Amygdala (tissue), 56 donors: ENCODE data around the gene TIPRL.
"Not testable (repeated sequence)": the region's sequence is repeated elsewhere in the genome, so short reads cannot be mapped to it uniquely, and the experiment has no call there.

Experiments
- DNase-seq, 56 donors: peaks; one replicate each; lab custom pipeline; 2025; lab: John Stamatoyannopoulos, UW

The TIPRL gene

DNA sequence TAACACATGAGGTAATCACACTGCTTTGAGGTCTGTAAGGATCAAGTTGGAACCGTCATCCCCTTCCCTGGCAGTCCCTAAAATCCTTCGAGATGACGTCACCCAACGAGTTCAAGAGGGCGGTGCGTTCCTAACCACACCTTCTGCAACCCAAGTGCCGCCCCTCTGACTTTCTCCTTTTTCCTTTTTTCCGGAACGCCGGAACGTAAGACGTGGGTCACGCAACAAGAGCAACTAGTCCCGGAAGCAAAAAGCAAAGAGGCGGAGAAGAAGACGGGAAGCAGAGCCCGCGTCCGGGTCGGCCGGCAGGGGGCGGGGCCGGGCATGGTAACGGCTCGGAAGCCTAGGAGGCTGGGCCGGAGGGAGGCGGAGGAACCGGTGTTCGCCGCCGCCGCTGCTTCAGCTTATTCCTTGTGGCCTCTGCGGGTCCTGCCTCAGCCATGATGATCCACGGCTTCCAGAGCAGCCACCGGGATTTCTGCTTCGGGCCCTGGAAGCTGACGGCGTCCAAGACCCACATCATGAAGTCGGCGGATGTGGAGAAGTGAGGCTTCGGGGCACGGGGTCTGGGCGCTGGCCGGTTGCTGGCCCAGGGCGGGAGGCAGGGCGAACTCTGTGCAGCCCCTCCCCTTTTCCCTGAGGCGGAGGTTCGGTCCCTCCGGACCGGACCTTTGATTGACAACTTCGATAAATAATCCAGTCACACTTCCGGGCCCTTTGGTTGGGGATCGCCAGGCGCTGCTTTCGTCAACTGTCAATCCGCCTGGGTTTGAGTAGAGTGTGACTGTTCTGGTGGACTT, at the start of gene TIPRL:
Gene TIPRL, plus strand, starts transcription at position 325 of the 800 bp plus-strand sequence. Its CDS starts 116 bp downstream, at position 441.
- DNase-seq: peak; percentile 41 to 97 (median 91)

DNA sequence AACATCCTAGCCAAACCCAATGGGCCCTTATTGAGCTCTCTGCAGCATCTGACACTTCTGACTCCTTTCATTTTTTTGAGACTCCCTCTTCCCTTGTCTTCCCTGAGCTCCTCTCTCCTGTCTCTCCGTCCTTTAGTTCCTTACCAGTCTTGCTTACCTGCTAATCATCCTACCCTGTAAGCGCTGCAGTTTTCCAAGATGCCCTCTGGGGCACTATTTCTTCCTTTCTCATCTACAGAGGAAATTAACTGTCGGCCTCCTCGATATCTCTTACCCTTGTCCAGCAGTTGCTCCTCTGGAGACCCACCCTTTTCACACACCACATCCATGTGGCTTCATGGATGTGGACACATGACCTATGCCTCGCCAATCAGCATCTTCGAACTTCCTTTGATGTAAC, 48.8 kb upstream of the TIPRL start:
- no peak for DNase-seq

DNA sequence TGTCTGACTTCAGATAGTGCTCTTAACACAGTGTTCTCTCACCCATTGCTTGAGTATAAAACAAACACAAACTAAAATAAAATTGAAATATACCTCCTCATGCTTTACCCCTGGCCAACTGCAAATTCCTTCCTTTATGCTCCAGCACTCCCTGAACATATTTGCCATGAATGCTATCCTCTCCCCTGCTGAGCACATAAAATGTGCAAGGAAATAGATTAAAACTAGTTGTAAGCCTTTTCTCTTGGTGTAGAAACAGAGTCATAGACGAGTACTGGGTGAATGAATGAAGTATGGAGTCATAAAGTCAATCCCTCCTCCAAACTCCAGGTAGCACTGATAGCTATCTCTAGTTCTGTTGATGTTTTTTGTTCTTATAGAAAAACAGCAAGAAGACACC, 44.6 kb upstream of the TIPRL start:
- no peak for DNase-seq

DNA sequence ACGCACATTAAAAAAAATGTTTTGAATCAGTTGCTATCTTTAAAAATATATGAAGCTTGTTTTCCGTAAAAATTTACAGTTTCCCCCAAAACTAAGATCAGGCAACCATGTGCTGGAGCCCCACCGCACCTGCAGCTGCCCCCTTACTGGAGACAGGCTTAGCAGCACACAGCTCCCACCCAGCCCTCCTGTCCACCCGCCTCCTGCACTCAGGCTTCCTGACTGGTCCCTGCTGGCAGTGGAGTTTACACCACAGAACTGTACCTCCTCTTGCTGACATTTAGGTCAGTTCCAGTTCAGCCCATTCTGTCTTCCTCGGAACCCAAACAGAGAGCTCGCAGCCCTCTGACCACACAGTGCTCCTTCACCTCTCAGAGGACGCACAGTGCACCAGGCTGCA, 44.1 kb upstream of the TIPRL start:
- DNase-seq: no peak

DNA sequence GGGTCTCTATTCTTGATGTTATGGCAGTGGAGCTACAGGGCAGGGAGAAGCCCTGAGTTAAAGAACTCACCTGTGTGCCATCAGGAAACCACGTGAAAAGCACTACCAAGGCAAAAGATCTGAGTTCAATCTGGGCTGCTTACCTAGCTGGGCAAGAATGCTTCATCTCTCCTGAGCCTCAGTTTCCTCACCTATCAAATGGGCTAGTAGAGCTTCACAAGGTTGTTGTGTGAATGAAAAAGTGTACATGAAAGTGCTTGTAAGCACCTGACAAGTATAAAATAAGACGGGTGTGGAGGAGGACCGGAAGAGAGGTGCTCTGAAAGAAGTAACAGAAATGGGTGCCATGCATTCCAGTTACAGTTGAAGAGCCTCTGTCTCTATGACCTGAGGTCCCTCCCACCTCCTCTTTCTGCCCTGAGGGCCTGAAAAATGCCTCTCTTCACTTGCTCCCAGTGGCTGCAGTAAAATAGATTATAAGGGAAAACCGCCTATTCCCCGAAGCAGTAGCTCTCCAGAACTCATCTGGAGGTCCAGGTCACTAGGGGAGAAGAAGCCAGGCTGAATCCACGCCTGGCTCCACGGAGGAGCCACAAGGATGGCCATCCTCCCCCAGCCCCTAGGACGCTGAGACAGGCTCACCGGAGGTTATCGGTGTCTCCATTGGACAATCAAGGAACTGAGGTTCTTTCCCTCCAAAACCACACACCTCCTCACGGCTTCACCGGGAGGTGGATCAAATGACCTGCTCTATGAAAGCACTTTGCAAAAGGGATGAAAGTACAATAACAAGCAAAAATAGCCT, 43.4 kb upstream of the TIPRL start:
- DNase-seq: no peak

DNA sequence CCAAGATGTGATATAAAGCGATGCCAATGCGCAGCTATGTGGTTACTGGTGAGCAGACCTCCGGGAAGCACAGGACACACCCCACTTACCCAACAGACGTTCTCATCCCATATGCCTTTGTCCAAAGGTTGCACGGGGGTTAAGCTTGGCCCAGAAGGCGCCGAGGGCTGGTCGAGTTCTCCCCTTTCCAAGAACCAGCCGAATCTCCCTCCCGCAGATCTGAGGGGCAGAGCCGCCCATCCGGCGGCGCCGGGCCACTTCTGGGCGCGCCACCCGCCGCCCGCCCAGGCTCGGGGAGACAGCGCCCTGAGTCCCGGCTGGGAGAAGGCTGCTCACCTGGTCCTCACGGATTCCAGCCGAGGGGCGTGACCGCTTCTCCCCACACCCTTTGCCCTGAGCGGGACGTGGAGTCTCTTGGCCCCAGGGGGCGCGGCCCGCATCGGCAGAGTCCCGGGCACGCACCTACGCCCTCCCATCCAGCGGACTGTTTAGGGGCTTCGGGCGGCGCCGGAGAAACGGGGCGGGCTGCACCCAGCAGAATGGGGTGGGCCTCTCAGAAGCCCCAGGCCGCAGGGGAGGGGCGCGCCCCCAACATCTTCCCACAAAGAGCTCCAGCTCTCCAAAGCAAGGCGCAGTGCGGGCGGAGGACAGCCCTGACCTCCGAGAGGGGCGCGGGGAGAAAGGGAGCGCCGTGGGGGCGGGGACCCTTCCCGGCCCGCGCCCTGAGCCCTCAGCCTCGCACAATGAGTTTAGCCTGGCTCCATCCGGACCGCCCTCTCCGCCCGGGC, 42.6 kb upstream of the TIPRL start:
- peak in 1 of 56 donors; percentile 9 for DNase-seq

DNA sequence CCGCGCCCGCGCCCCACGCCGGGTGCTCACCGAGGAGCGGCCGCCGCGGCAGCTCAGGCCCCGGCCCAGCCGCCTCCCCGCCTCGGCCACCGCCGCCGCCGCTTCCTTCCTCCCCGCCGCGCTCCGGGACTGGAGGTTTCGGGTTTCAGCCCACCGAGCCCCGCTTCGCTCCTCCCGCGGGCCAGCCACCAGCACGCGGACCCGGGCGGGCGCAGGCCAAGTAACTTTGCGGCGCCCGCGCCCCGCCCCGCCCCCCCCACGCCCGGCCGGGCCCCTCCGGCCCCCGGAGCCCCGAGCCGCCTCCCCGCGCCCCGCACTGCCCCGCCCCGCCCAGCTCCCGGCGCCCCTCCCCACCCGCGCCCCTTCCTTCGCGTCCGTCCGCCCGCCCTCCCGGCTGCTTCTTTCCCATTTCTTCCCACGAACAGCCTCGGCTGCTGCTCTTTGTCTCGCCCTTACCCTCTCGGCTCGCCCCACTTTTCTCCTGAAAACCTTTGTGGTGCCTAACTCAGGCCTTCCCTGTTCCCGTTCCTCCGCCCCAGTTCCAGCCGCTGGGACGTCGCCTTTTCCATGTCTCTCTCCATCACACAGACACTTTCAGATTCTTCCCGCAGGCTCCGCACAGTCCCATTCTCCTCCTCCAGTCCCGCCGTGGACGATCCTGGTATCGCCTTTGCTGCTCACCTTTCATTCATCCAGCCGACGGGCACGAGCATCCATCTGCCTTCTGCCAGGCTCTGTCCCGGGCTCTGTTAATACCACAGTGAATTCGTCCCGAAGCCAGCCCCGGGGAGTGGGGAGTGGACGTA, 41.9 kb upstream of the TIPRL start, which contains the start of gene GPR161:
Gene GPR161, minus strand, starts transcription at position 222 of the 806 bp plus-strand sequence. CDS start 32,080 bp downstream, outside the sequence.
- DNase-seq: peak in 14 of 56 donors; percentile 13 to 54 (median 22)

DNA sequence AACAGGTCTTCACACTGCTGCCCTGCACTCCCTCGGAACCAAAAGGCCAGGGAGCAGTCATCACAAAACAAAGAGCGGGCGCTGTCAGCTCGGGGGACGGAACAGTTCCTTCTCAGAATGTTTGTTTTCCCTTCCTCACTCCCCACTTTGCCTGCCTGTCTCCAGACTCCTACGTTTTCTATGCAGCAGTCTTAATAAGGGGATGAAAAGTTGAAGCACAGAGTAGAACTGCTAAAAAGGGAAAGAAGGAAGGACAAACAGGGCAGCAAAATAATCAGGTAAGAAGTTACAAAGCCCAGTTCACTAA, 41.3 kb upstream of the TIPRL start:
- DNase-seq: no peak

DNA sequence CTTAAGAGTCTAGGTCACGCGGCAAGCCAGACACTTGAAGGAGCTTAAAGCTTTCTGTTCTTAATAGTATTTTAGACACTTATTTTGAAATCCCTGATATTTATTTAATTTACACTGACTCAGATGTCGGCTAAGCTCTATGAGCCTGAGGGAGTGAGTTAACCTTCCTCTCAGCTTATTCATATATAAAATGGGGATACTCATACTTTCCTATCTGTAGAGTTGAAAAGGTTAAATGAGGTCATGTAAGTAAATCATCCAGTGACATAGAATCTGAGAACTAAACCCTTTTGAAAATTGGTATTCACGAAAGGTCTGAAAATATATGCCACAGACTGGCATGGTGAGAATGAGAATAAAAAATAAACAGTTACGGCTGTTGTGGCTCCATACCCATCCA, 40.6 kb upstream of the TIPRL start:
- DNase-seq: no peak

DNA sequence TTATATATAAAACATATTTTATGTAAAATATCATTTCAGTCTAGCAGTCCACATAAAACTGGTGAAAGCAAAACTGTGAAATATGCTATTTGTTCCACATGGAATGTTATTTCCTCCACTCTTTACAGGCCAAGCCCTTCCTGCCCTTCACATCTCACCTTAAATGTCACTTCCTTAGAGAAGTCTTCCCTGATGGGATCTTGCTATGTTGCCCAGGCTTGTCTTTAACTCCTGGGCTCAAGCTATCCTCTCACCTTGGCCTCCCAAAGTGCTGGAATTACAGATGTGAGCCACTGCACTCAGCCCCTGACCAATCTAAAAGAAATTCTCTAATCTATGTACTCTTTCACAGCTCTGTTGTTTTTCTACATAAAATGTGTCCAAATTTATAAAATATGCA, 39.7 kb upstream of the TIPRL start:
- no peak for DNase-seq

DNA sequence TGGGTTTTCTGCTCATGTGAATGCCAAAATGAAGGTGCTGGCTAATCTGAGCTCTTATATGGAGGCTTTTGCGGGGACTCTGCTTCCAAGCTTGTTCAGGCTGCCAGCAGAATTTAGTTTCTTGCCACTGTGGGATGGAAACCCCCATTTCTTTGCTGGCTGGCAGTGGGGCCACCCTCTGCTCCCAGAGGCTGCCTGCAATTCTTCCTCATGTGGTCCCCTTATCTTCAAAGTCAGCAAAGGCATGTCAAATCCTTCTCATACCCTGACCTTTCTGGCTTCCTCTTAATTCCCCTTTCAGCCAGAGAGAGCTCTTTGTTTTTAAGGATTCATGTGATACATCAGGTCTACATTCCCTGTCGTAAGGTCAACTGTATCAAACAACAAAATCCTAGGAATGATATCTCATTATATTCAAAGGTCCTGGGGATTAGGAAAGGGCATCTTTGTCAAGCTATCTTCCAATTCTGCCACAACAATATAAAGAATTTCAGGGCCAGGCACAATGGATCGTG, 36.8 kb upstream of the TIPRL start:
- DNase-seq: no peak

DNA sequence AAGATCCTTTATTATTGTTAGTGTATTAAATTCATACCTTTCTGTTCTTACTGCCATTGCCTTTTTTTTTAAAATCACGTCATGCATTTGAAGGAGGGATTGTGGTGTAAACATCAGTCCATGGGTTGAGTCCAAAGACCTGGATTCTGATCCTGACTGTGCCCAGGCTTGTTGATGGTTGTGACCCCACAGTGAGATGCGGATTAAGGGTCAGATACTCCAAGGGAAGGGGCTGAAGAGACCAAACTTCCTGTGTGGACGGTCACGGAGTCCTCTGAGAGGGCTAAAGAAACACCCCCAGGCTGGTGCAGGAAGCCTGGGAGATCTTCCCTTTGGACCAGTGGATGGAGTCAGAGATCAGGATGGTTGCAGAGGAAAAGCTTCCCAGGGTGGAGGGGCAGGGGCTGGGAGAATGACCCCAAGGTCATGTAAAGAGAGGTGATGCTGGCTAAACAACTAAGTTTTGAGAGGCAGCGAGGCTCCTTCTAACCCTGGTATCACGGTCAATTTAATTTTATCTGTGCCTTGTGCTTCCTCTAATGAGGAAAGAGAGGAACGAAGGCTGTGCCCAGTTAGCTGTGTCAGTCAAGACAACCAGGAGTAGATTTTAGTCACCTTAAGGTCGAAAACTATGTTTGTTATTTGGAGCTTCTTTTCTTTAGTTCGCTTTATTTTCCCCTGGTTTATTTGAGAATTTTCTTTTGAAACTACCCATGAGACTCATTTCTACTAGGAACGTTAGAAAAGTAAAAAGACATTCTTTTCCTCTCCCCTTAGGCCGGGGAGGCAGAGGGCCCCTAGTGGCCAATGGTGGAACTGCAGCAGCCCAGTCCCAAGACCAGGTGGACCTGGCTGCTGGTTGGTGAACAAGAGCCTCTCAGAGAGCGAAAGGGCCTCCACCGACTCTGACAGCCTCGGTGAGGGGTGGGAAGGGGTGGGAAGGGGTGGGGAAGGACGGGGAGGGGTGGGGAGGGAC, 33.3 kb upstream of the TIPRL start:
- peak in 40 of 56 donors; percentile 9 to 84 (median 42) for DNase-seq

DNA sequence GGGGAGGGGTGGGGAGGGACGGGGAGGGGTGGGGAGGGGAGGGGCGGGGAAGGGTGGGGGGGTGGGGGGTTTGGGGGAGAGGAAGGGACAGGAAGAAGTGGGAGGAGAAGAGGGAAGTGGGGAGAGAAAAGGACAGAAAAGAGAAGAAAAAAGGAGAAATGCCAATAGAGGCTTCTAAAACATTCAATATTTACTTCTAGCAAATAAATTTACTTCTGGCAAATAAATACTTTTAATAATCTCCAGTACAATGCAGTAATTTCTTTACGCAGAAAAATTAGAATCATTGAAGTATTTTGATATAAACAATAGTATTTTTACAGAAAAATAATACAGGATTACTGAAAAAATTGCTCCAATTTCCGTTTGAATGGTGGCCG, 32.6 kb upstream of the TIPRL start:
- no peak for DNase-seq

DNA sequence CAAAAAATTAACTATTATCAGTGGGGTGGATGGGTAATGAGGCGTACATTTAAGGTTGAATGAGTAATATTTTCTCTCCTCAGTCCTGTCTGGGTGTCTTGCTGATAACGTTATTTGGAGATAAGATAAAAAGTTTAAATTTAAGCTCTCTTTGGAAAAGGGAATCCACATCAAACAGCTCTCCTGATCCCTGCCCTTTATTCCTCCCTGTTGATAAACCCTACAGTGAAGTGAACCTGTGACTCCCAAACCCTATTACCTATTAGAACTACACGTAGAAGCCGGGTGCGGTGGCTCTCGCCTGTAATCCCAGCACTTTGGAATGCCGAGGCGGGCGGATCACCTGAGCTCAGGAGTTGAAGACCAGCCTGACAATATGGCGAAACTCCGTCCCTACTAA, 32.1 kb upstream of the TIPRL start:
- no peak for DNase-seq

DNA sequence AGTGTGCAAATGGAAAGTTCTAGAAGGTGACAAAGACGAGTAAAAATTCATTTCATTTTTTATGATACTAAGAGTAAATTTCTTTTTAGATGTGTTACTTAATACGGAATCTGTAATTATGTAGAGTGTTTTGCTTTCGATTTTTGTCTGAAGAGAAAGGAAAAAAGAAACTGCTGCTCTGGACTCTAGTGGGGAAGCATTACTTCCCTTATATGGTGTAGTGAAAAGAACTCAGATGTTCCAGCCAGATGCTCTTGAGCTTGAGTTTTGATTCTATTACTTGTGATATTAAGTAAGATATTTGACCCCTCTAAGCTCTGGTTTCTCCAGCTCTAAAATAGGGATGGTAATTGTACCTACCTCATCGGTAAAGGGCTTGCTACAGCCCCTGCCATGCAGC, 29.8 kb upstream of the TIPRL start:
- no peak for DNase-seq

DNA sequence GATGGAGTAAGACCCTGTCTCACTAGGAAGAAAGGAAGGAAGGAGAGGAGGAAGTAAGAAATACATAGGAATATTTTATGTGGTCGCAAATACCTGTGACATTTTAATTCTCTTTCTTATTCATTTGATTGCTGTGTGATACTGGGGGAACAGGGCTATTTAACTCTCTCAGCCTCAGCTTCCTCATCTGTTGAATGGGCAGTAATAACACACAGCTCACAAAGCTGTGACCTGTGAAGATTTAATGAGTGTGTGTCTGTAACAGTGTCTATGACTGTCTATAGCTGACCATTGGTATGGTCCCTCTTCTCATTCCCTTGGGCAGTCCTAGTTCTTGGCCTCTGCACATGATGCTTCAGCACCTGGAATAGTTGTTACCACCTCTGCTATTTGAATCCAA, 28.5 kb upstream of the TIPRL start:
- no peak for DNase-seq

DNA sequence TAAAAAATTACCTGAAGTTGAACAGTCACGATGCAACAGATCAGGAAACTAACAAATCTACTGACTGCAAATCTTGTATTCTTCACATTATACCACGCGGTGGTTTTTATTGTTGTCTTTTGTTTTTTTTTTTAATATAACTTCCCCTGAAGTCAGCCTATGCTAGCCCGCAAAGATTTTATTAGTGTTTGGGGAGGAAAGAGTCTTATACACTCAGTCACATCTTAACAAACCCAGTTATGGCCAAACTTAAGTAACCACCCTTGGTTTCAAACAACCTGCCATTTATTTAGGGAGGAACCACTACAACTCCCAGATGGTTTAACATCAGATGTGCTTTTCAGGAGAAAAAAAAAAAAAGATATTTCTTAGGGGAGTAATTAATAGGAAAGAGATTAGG, 26.8 kb upstream of the TIPRL start:
- no peak for DNase-seq

DNA sequence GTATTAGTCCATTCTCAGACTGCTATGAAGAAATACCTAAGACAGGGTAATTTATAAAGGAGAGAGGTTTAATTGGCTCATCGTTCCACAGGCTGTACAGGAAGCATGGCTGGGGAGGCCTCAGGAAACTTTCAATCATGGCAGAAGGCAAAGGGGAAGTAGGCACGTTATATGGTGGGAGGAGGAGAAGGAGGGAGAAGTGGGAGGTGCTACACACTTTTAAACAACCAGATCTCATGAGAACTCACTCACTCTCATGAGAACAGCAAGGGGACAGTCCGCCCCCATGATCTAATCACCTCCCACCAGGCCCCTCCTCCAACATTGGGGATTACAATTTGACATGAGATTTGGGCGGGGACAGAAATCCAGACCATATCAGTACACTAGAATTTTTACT, 24.1 kb upstream of the TIPRL start:
- DNase-seq: not testable (repeated sequence)

DNA sequence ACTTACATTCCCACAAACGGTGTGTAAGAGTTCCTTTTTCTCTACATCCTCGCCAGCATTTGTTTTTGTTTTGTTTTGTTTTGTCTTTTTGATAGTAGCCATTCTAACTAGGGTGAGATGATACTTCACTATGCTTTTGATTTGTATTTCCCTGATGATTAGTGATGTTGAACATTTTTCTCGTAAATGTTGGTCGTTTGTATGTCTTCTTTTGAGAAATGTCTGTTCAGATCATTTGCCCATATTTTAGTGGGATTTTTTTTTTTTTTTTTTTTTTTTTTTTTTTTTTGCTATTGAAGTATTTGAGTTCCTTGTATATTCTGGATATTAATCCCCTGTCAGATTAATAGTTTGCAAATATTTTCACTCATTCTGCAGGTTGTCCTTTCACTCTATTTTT, 22.9 kb upstream of the TIPRL start:
- no peak for DNase-seq
